GM19193 (cell line): Measurements from ENCODE around the gene ENPP1.

Experiments used
- POLR2A ChIP-seq: IDR thresholded peaks from 4 replicates; pipeline ENCODE4 v1.6.1; 2011; ENCODE audit not compliant: insufficient read depth, insufficient read length; ENCODE audit errors: extremely low read depth

Gene ENPP1

DNA sequence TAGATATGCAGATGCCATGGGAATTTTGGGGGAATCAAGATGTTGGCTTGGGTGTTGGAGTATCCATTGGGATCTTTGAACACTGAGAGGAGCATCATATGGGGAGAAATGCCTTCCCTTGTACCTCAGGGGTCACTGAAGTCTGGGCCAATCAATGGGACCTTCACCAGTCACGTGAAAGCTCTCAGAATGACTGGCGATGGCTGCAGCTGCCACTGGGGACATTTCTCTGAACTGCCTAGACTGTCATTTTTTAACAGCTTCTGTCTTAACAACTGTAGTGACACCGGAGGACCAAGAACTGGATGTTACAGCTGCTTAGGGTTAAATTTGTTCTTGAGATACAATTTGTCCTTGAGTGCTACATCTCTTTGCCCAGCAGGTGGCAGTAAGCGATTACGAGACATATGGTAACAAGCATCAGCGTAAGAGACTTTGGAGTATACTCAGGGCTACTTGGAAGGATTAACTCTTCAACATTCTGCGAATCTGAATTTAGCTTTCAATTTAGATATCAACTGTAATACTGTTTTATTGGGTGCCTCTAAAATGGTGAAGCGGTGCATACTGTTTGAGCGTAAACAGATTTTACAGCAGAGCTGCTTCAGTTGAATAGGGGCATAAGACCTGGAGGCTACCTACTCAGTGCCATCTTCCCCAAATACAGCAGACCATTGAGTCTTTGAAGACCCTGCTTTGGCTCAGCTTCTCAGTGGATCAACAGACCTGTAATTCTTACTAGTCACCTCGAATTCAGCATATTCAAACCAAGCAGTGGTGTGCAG is 107.3 kb downstream of the ENPP1 start:
- TF ChIP-seq POLR2A: no peak

DNA sequence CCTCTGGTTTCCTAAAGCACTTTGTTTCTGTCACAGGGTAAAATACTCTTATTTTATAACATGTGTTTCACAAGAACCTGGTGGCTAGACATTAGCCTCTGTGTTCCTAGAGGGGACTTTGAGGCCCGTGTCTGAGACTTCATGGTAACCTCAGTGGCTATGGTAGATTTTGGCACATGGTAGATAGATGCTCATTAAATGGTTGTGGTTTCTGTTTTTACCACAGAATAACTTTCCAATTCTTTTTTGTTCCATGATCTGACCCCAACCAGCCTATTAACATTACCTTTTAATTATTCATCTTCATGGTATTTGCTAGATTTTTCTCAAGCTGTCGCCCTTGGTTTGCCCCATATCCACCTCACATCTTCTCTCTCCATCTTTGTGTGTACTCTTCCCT is 109.0 kb downstream of the ENPP1 start:
- no peak for TF ChIP-seq POLR2A

DNA sequence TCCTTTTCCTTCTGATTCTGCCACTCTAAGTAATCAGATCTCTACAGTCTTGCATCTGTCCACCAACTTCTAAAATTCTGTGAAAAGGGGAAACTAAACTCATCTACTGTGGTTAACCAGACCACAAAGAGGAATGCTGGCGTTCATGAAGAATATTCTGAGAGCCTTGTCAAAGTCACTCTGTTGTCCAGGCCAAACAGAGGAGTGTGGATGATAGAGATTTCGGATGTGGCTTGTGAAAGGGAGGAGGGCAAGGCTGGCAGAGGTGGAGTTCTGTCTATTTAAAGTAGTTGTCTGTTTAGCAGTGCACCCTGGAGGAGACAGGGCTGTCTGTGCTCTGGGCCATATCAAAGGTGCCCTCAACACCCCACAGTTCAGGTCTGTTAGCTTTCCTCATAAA is 109.5 kb downstream of the ENPP1 start:
- no peak for TF ChIP-seq POLR2A

DNA sequence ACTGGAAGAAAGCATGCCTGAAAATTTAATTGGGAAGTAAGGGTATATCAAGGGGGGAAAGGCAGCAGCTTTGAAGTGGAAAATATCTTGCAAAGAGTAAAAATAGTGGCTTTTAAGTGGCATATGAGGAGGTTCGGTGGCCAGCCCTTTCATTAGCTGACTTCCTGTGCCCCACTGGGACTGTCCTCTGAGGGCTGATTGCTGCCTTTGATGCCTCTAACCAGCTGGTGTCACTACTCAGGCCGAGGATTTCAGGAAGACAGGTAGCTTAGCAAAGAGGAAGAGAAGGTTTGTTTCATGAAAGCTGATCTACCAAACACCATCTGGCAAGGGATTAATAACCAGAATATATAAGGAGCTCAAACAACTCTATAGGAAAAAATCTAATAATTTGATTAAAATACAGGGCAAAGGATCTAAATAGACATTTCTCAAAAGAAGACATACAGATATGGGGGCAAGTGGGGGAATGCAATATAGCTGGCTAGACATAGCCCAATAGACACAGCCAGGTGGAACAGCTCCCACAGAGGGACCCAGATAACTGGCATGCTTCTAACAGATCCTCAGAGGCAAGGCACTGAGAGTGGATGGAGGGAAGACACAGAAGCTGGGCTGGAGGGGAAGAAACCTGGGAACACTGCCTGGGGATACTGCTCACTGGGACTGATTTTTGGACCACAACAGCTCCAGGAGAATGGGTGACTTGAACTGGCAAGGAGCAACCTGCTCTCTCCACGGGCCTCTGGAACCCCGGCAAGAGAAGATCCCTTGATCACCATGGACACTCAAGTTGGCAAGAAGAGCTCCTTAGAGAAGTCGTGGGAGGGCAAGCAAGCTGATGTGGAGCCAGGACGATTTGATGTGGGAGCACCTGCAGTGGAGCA is 110.2 kb downstream of the ENPP1 start:
- TF ChIP-seq POLR2A: no peak

- no peak for TF ChIP-seq POLR2A
These were observed 111.0 kb downstream of the ENPP1 start for GRCh38 chr6:131918650-131919355.

DNA sequence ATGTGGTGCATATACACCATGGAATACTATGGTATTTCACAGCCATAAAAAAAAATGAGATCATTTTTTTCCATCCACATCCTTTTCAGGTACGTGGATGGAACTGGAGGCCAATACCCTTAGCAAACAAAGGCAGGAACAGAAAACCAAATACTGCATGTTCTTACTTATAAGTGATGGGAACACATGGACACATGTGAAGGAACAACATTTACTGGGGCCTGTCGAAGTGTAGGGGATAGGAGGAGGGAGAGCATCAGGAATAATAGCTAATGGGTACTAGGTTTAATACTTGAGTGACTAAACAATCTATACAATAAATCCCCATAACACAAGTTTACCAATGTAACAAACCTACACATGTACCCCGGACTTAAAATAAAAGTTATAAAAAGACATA is 112.8 kb downstream of the ENPP1 start:
- TF ChIP-seq POLR2A: no peak

DNA sequence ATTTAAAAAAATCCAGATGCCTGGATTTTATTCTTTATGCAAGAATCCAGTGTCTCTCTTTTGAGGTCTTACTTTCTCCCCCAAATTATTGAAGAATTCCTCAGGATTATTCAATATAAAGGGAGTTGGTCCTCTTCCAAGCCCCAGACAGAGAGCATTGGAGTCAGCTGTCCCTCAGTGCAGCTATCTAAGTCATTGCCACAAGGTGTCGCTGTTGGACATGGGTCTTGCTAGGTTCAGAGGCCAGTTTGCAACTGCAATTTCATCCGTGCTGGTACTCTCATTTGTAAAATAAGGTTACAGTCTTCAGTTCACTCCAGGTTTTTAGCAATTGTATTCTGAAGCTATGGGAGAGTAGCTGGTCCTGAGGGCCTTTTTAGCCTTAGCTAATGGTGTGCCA is 115.5 kb downstream of the ENPP1 start:
- TF ChIP-seq POLR2A: no peak

DNA sequence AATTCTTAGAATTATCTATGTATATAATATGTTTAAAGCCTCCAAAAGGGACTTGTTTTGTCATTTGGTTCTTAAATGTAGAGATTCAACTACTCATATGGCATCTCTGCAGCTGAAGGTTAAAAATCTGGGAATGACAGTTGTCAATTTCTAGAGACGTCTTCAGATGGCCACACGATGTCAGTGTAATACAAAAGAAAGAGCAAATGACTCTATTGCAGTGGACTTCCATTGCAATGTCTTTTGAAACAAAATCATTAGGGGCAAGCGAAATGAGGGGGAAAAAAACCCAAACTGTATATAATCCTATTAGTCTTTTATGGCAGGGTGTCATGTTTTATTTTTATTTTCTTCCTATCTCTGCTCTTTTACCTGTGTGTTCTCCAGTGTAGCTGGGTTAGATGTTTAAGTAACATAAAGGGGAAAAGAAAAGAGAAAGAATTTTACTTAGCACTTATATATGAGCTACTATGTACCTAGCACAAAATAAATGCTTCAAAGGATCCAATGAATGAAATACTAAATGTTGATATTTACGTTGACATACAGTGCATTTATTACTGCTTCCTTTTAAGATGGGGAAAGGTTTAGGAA is 117.2 kb downstream of the ENPP1 start:
- TF ChIP-seq POLR2A: no peak

GRCh38 chr6:131929264-131929663 is 121.4 kb downstream of the ENPP1 start:
- no peak for TF ChIP-seq POLR2A

- TF ChIP-seq POLR2A: no peak
These were observed 122.2 kb downstream of the ENPP1 start for GRCh38 chr6:131929976-131930375.

GRCh38 chr6:131931063-131931750 is 123.4 kb downstream of the ENPP1 start:
- TF ChIP-seq POLR2A: no peak

GRCh38 chr6:131936156-131936555 is 128.3 kb downstream of the ENPP1 start:
- no peak for TF ChIP-seq POLR2A

DNA sequence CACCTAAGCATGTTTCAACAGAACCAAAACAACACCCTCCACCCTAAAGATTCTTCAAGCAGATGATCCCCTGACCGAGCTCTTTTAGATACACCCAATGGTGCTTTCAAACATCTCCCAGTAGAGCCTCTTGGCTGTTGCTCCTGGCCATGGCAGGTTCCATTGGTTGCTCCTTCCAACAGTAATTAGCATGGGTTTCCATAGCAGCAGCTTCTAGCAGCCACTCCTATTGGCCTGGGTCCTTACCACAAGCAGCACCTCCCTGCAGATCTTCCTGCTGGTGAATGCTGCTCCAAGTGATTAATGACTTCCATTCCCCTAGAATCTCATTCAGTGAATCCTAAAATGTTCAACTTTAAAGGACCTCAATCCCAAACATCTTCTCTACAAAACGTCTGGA is 129.4 kb downstream of the ENPP1 start:
- no peak for TF ChIP-seq POLR2A
